Suprapubic skin (tissue), 4 donors: ENCODE results near the gene TMEM50B. TPM values are rescaled to one million over a fixed set of nuclear protein-coding genes. Genes with fewer than 3 reads are reported as not detected.
"Not testable (repeated sequence)": the region's sequence is repeated elsewhere in the genome, so short reads cannot be mapped to it uniquely, and the experiment has no call there.

ENCODE experiments used
- DNase-seq, 2 donors: peaks; one replicate each; pipeline ENCODE4 v3.0.0-alpha.2; 2019; ENCODE audit warnings: low spot score in 2 of 2
- H3K27ac ChIP-seq: fragments of 200-600 bp; sonication (generic); one replicate; pipeline ENCODE4 v1.5.1; 2019
- H3K27me3 ChIP-seq: fragments of 200-600 bp; sonication (generic); one replicate; pipeline ENCODE4 v1.5.1; 2019
- H3K36me3 ChIP-seq: fragments of 200-600 bp; sonication (generic); one replicate; pipeline ENCODE4 v1.5.1; 2019
- H3K4me1 ChIP-seq: fragments of 200-600 bp; sonication (generic); one replicate; pipeline ENCODE4 v1.5.1; 2019
- H3K4me3 ChIP-seq: fragments of 200-600 bp; sonication (generic); one replicate; pipeline ENCODE4 v1.5.1; 2019; ENCODE audit warnings: mild to moderate bottlenecking
- H3K9me3 ChIP-seq: fragments of 200-600 bp; sonication (generic); one replicate; pipeline ENCODE4 v1.5.1; 2019
- EP300 ChIP-seq: sonication (generic); formaldehyde crosslinking; IDR thresholded peaks from one replicate; pipeline ENCODE4 v1.6.1; 2017; ENCODE audit warnings: antibody characterized with exemption
- POLR2A ChIP-seq, 2 donors: fragments of 450-650 bp; IDR thresholded peaks; one replicate each; pipeline ENCODE4 v1.6.1; 2017; ENCODE audit warnings: antibody characterized with exemption in 2 of 2, mild to moderate bottlenecking in 2 of 2, moderate library complexity in 2 of 2
- POLR2AphosphoS5 ChIP-seq, 3 donors: sonication (generic); formaldehyde crosslinking; IDR thresholded peaks; one replicate each; pipeline ENCODE4 v1.6.1; 2017; ENCODE audit warnings: antibody characterized with exemption in 3 of 3
- WGBS: methylation state at CpG from one replicate; pipeline ENCODE4 v1.1.5; 2018; 5-methylcytosine and 5-hydroxymethylcytosine counted together
- total RNA-seq, 4 donors: library from RNA; depleted of rRNA; stranded (reverse); fragments of >200 nt; gene quantifications; one replicate each; pipeline ENCODE4 v1.1.0, GENCODE V29; 2016
- TF ChIP-seq, protein P1 (sequence below), 2 donors: fragments of 200-600 bp in 1 of 2; fragments of 450-650 bp in 1 of 2; sonication (generic) in 1 of 2; IDR thresholded peaks; one replicate each; pipeline ENCODE4 v1.5.1; 2016 to 2019; ENCODE audit warnings: antibody characterized with exemption in 2 of 2, mild to moderate bottlenecking in 1 of 2, moderate library complexity in 1 of 2

TMEM50B gene
- total RNA-seq, 4 donors from 2014 or later = 33.1 to 151 (median 59.8) TPM

DNA sequence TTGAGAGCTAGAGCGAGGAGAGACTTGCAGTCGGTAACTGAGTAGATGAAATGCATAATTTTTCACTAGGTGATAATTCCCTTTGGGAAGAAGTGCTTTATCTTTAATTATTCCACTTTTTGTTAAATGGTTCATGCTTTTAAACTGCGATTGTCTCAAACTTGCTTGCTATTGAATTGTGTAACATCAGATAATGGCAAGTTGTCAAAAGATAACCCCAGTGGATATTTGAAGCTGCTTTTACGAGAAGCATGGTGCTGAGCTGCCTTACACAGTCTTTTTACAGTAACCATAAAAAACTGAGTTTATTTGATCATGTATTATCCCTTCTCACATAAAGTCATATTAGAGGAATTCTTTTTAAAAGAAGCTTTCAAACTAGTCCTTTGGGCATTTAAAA is 30.2 kb downstream of the TMEM50B start:
- TF ChIP-seq POLR2AphosphoS5 (IDR thresholded peaks at IDR 0.05) = no peak
- TF ChIP-seq, protein P1, sequence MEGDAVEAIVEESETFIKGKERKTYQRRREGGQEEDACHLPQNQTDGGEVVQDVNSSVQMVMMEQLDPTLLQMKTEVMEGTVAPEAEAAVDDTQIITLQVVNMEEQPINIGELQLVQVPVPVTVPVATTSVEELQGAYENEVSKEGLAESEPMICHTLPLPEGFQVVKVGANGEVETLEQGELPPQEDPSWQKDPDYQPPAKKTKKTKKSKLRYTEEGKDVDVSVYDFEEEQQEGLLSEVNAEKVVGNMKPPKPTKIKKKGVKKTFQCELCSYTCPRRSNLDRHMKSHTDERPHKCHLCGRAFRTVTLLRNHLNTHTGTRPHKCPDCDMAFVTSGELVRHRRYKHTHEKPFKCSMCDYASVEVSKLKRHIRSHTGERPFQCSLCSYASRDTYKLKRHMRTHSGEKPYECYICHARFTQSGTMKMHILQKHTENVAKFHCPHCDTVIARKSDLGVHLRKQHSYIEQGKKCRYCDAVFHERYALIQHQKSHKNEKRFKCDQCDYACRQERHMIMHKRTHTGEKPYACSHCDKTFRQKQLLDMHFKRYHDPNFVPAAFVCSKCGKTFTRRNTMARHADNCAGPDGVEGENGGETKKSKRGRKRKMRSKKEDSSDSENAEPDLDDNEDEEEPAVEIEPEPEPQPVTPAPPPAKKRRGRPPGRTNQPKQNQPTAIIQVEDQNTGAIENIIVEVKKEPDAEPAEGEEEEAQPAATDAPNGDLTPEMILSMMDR (IDR thresholded peaks at IDR 0.05) = no peak
- Histone ChIP-seq H3K27me3 (no peaks in the 10 kb centered on the region), H3K9me3 (no peaks in the 10 kb centered on the region), H3K36me3 (peaks cover 17% of the 10 kb centered on the region), H3K4me3 (no peak overlapping the region), H3K4me1 (no peaks in the 10 kb centered on the region), H3K27ac (no peak overlapping the region)
- no peak for DNase-seq
- WGBS = 79% methylated on average over 4 of the region's 4 CpGs

DNA sequence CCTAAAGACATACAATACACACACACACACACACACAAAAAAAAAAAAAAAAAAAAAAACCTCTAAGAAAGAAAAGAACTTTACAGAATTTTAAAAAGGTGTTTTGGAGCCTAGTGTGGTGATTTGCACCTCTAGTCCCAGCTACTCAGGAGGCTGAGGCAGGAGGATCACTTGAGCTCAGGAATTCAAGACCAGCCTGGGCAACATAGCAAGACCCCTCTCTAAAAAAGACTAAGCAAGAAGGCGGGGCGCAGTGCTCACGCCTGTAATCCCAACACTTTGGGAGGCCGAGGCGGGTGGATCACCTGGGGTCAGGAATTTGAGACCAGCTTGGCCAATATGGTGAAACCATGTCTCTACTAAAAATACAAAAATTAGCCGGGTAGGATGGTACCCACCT is 33.2 kb downstream of the TMEM50B start:
- WGBS = 92% methylated on average over 6 of the region's 6 CpGs

DNA sequence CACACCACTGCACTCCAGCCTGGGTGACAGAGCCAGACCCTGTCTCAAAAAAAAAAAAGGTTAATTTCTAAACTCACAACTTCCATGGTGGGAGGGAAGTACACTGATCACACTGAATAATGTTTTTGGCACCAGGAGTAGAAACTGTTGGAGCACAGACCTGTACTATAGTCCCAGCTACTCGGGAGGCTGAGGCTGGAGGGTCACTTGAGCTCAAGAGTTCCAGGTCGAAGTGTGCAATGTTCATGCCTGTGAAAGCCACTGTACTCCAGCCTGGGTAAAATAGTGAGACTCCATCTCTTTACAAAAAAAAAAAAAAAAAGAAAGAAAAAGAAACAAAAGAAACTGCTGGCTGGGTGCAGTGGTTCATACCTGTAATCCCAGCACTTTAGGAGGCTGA is 35.3 kb downstream of the TMEM50B start:
- Histone ChIP-seq H3K27me3 (no peaks in the 10 kb centered on the region), H3K36me3 (peaks cover 16% of the 10 kb centered on the region), H3K9me3 (no peaks in the 10 kb centered on the region), H3K4me1 (peaks cover 10% of the 10 kb centered on the region), H3K27ac (no peak overlapping the region), H3K4me3 (no peak overlapping the region)
- WGBS = 44% methylated on average over 2 of the region's 2 CpGs
- DNase-seq = no peak
- TF ChIP-seq, protein P1 (IDR thresholded peaks at IDR 0.05) = no peak
- TF ChIP-seq POLR2AphosphoS5 (IDR thresholded peaks at IDR 0.05) (no peak), EP300 (no peak), POLR2A (IDR thresholded peaks at IDR 0.05) (no peak)

More for the DNA sequence above, 33.2 kb downstream of the TMEM50B start:
- peaks cover 18% of the 10 kb centered on the region for H3K36me3 ChIP-seq
- H3K27ac ChIP-seq, H3K4me1 ChIP-seq, DNase-seq, H3K9me3 ChIP-seq, H3K27me3 ChIP-seq, H3K4me3 ChIP-seq: not testable (repeated sequence)

DNA sequence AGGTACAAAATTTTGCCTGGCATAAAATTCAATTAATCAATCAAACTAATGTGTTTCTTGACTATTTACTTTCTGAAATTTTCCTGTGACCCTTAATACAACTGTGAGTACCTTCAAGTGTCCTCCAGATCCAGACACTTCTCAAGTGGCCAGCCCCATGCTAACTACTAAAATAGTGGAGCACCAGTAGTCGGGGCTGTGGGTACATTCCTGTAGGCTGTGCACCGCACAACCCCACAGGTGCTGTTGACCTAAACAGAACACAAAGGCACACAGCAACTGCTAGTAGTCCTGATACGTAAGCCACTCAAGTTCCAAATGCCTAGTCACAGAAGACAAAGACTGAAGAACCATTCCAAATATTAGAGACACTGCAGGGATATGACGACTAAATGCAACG is 36.6 kb downstream of the TMEM50B start:
- no peaks in the 10 kb centered on the region for H3K9me3 ChIP-seq
- H3K27ac ChIP-seq = no peak overlapping the region
- no peak for DNase-seq
- TF ChIP-seq EP300 = no peak
- no peaks in the 10 kb centered on the region for H3K27me3 ChIP-seq
- peaks cover 10% of the 10 kb centered on the region for H3K4me1 ChIP-seq
- H3K4me3 ChIP-seq = no peak overlapping the region
- H3K36me3 ChIP-seq = peaks cover 20% of the 10 kb centered on the region
- 89% methylated on average over 5 of the region's 5 CpGs for WGBS

DNA sequence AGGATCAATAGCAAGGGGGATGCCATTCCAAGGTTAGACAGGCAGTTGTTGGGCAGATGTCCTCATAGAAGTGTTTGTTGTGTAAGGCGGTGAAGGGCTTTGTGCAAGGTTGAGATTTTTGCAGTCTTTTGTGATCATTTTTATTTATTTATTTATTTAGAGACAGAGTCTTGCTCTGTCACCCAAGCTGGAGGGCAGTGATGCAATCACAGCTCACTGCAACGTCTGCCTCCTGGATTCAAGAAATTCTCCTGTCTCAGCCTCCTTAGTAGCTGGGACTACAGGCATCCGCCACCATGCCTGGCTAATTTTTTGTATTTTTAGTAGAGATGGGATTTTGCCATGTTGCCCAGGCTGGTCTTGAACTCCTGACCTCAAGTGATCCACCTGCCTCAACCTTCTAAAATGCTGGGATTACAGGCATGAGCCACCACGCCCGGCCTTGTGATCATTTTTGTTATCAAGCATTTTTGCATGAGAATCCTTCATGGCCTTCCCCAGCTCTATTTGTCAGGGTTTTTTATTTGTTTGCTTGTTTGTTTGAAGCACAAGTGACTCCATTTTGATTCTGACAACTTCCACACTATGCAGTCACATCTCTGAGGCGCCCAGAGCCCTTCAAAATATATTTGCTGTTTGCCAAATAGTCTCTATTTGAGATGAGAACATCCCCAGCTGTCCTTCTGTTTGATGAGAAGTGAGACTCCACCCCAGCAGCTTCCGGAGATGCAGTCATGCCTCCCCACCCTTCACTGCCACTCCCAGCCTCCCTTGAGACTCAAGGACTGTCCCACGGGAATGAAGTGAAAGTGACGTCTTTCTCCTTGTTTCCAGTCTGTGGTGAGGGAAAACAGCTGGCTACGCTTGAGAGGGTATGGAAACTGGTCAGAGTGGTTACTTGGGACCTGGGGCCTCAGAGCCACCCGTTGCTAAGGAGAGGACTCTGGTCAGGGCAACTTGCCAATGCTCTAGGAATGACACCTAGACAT is 38.0 kb downstream of the TMEM50B start:
- H3K27ac ChIP-seq = peak overlapping the region; percentile 26
- WGBS = 53% methylated on average over 11 of the region's 11 CpGs

DNA sequence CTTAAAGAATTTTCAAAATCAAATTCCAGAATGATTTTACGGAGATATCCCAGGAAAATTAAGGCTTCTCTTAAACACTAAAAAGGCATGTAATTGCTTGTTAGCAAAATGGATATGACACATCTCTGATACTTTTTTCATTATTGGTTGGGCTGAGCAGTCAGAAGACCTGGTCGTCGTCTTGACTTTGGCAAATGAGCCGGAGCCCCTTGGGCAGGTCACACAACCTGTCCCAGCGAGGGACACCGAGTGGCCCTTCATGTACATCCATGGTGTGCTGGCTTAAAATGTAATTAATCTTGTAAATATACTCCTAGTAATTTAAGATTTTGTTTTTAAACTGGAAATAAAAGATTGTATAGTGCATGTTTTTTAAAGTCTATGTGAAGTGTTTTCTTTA is 42.6 kb downstream of the TMEM50B start:
- H3K4me3 ChIP-seq = no peak overlapping the region
- peaks cover 35% of the 10 kb centered on the region for H3K4me1 ChIP-seq
- WGBS = 66% methylated on average over 6 of the region's 6 CpGs
- H3K36me3 ChIP-seq = peaks cover 62% of the 10 kb centered on the region
- no peaks in the 10 kb centered on the region for H3K9me3 ChIP-seq
- TF ChIP-seq POLR2A (IDR thresholded peaks at IDR 0.05) (no peak), EP300 (no peak), POLR2AphosphoS5 (IDR thresholded peaks at IDR 0.05) (no peak)
- TF ChIP-seq, protein P1 (IDR thresholded peaks at IDR 0.05) = no peak
- no peaks in the 10 kb centered on the region for H3K27me3 ChIP-seq
- DNase-seq = no peak
- H3K27ac ChIP-seq = no peak overlapping the region

More for the DNA sequence above, 38.0 kb downstream of the TMEM50B start:
- Histone ChIP-seq H3K27me3 (no peaks in the 10 kb centered on the region), H3K36me3 (peaks cover 31% of the 10 kb centered on the region), H3K4me1 (peaks cover 10% of the 10 kb centered on the region), H3K9me3 (no peaks in the 10 kb centered on the region), H3K4me3 (no peak overlapping the region)
- TF ChIP-seq EP300 = no peak
- TF ChIP-seq POLR2AphosphoS5 (IDR thresholded peaks at IDR 0.05) = no peak
- TF ChIP-seq POLR2A (IDR thresholded peaks at IDR 0.05) = no peak
- TF ChIP-seq, protein P1 (IDR thresholded peaks at IDR 0.05) = no peak
- no peak for DNase-seq
